ENCODE measurements around the gene CD164L2. TPM values are rescaled to one million over a fixed set of nuclear protein-coding genes. Genes with fewer than 3 reads are reported as not detected.

CD164L2 gene
- total and polyA plus RNA-seq, 2 experiments from 2014 or later, result 2.0 to 2.8 TPM

DNA sequence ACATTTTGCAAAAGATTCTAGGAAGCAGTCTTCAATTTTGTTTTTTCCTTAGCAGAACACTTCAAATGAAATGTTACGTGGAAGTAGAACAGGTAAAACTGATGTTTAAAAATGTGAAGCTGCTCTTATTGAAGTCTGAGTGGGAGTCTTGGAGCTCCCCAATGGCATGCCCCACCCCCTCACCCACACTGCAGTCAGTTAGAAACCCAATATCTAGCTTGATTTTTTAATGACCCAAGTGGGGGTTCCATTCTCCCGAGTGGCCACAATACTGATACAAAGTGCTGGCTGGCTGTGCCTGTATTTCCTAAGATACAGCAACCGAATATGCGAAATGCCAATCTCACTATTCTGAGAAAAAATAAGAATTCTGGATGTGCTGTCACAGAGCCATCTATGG, 40.6 kb upstream of the CD164L2 start:
- Histone ChIP-seq H4K20me1 (replicated peaks; ENCODE audit: insufficient read depth) (no peaks in the 10 kb centered on the region; the same call in 1 of the 2 replicates), H3K4me2 (no peak overlapping the region), H3K9me2 (ENCODE audit: insufficient read depth) (no peaks in the 10 kb centered on the region), H3K4me1 (ENCODE audit: insufficient read depth) (peaks cover 36% of the 10 kb centered on the region), H3K27me3 (ENCODE audit: insufficient read depth) (no peaks in the 10 kb centered on the region), H3F3A (replicated peaks; ENCODE audit: low read depth) (no peaks in the 10 kb centered on the region), H3K4me3 (no peak overlapping the region), H3K79me2 (replicated peaks; ENCODE audit: insufficient read depth) (peaks cover 15% of the 10 kb centered on the region), H3K36me3 (ENCODE audit: insufficient read depth) (0 out of 2 replicates have a peak, but pooled peaks cover 7% of the 10 kb centered on the region), H3K27ac (ENCODE audit: low read depth) (0 out of 2 replicates have a peak overlapping the region, but pooled peaks have one; percentile 10), H2AFZ (no peak overlapping the region)
- Mint-ChIP-seq H3K4me3 (no peak overlapping the region), H3K36me3 (ENCODE audit: low read depth) (peaks cover 31% of the 10 kb centered on the region), H3K4me1 (peaks cover 59% of the 10 kb centered on the region), H3K27ac (no peak overlapping the region), H3K27me3 (ENCODE audit: insufficient read depth, low read depth, poor library complexity) (peaks cover 9% of the 10 kb centered on the region), H3K9me3 (no peaks in the 10 kb centered on the region)
- no peak for DNase-seq (ENCODE audit: low spot score)
- TF ChIP-seq, protein P1, sequence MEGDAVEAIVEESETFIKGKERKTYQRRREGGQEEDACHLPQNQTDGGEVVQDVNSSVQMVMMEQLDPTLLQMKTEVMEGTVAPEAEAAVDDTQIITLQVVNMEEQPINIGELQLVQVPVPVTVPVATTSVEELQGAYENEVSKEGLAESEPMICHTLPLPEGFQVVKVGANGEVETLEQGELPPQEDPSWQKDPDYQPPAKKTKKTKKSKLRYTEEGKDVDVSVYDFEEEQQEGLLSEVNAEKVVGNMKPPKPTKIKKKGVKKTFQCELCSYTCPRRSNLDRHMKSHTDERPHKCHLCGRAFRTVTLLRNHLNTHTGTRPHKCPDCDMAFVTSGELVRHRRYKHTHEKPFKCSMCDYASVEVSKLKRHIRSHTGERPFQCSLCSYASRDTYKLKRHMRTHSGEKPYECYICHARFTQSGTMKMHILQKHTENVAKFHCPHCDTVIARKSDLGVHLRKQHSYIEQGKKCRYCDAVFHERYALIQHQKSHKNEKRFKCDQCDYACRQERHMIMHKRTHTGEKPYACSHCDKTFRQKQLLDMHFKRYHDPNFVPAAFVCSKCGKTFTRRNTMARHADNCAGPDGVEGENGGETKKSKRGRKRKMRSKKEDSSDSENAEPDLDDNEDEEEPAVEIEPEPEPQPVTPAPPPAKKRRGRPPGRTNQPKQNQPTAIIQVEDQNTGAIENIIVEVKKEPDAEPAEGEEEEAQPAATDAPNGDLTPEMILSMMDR (conservative IDR thresholded peaks at IDR 0.05; ENCODE audit: low read depth in 2 of 2), result no peak
- TF ChIP-seq CREB1 (CRISPR knock-in tag; IDR thresholded peaks at IDR 0.05; ENCODE audit: low read depth) (no peak), EZH2 (IDR thresholded peaks at IDR 0.05; ENCODE audit: low read depth, unreplicated experiment) (no peak), EZH2phosphoT487 (IDR thresholded peaks at IDR 0.05; ENCODE audit: unreplicated experiment) (no peak), ZNF331 (CRISPR knock-in tag; IDR thresholded peaks at IDR 0.05; ENCODE audit: low read depth) (no peak), STAT1 (IDR thresholded peaks at IDR 0.05; ENCODE audit: unreplicated experiment) (no peak), JUNB (IDR thresholded peaks at IDR 0.05; ENCODE audit: unreplicated experiment) (no peak), NANOG (IDR thresholded peaks at IDR 0.05; ENCODE audit: borderline replicate concordance) (no peak), POLR2AphosphoS5 (IDR thresholded peaks at IDR 0.05; ENCODE audit: low read depth) (no peak), ZNF114 (CRISPR knock-in tag; IDR thresholded peaks at IDR 0.05) (no peak)
- TF ChIP-seq, protein P2, sequence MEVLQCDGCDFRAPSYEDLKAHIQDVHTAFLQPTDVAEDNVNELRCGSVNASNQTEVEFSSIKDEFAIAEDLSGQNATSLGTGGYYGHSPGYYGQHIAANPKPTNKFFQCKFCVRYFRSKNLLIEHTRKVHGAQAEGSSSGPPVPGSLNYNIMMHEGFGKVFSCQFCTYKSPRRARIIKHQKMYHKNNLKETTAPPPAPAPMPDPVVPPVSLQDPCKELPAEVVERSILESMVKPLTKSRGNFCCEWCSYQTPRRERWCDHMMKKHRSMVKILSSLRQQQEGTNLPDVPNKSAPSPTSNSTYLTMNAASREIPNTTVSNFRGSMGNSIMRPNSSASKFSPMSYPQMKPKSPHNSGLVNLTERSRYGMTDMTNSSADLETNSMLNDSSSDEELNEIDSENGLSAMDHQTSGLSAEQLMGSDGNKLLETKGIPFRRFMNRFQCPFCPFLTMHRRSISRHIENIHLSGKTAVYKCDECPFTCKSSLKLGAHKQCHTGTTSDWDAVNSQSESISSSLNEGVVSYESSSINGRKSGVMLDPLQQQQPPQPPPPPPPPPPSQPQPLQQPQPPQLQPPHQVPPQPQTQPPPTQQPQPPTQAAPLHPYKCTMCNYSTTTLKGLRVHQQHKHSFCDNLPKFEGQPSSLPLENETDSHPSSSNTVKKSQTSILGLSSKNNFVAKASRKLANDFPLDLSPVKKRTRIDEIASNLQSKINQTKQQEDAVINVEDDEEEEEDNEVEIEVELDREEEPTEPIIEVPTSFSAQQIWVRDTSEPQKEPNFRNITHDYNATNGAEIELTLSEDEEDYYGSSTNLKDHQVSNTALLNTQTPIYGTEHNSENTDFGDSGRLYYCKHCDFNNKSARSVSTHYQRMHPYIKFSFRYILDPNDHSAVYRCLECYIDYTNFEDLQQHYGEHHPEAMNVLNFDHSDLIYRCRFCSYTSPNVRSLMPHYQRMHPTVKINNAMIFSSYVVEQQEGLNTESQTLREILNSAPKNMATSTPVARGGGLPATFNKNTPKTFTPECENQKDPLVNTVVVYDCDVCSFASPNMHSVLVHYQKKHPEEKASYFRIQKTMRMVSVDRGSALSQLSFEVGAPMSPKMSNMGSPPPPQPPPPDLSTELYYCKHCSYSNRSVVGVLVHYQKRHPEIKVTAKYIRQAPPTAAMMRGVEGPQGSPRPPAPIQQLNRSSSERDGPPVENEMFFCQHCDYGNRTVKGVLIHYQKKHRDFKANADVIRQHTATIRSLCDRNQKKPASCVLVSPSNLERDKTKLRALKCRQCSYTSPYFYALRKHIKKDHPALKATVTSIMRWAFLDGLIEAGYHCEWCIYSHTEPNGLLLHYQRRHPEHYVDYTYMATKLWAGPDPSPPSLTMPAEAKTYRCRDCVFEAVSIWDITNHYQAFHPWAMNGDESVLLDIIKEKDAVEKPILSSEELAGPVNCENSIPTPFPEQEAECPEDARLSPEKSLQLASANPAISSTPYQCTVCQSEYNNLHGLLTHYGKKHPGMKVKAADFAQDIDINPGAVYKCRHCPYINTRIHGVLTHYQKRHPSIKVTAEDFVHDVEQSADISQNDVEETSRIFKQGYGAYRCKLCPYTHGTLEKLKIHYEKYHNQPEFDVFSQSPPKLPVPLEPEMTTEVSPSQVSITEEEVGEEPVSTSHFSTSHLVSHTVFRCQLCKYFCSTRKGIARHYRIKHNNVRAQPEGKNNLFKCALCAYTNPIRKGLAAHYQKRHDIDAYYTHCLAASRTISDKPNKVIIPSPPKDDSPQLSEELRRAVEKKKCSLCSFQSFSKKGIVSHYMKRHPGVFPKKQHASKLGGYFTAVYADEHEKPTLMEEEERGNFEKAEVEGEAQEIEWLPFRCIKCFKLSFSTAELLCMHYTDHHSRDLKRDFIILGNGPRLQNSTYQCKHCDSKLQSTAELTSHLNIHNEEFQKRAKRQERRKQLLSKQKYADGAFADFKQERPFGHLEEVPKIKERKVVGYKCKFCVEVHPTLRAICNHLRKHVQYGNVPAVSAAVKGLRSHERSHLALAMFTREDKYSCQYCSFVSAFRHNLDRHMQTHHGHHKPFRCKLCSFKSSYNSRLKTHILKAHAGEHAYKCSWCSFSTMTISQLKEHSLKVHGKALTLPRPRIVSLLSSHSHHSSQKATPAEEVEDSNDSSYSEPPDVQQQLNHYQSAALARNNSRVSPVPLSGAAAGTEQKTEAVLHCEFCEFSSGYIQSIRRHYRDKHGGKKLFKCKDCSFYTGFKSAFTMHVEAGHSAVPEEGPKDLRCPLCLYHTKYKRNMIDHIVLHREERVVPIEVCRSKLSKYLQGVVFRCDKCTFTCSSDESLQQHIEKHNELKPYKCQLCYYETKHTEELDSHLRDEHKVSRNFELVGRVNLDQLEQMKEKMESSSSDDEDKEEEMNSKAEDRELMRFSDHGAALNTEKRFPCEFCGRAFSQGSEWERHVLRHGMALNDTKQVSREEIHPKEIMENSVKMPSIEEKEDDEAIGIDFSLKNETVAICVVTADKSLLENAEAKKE (CRISPR knock-in tag; IDR thresholded peaks at IDR 0.05), result no peak
- TF ChIP-seq, protein P3, sequence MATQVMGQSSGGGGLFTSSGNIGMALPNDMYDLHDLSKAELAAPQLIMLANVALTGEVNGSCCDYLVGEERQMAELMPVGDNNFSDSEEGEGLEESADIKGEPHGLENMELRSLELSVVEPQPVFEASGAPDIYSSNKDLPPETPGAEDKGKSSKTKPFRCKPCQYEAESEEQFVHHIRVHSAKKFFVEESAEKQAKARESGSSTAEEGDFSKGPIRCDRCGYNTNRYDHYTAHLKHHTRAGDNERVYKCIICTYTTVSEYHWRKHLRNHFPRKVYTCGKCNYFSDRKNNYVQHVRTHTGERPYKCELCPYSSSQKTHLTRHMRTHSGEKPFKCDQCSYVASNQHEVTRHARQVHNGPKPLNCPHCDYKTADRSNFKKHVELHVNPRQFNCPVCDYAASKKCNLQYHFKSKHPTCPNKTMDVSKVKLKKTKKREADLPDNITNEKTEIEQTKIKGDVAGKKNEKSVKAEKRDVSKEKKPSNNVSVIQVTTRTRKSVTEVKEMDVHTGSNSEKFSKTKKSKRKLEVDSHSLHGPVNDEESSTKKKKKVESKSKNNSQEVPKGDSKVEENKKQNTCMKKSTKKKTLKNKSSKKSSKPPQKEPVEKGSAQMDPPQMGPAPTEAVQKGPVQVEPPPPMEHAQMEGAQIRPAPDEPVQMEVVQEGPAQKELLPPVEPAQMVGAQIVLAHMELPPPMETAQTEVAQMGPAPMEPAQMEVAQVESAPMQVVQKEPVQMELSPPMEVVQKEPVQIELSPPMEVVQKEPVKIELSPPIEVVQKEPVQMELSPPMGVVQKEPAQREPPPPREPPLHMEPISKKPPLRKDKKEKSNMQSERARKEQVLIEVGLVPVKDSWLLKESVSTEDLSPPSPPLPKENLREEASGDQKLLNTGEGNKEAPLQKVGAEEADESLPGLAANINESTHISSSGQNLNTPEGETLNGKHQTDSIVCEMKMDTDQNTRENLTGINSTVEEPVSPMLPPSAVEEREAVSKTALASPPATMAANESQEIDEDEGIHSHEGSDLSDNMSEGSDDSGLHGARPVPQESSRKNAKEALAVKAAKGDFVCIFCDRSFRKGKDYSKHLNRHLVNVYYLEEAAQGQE (IDR thresholded peaks at IDR 0.05; ENCODE audit: unreplicated experiment), result no peak
- TF ChIP-seq, protein P4, sequence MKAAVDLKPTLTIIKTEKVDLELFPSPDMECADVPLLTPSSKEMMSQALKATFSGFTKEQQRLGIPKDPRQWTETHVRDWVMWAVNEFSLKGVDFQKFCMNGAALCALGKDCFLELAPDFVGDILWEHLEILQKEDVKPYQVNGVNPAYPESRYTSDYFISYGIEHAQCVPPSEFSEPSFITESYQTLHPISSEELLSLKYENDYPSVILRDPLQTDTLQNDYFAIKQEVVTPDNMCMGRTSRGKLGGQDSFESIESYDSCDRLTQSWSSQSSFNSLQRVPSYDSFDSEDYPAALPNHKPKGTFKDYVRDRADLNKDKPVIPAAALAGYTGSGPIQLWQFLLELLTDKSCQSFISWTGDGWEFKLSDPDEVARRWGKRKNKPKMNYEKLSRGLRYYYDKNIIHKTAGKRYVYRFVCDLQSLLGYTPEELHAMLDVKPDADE (IDR thresholded peaks at IDR 0.05), result no peak
- no peak for ATAC-seq

Data from GM23338 (cell line).